HuH-7.5 (cell line): ENCODE measurements around the gene RAB18.
"Not testable (repeated sequence)": the region's sequence is repeated elsewhere in the genome, so short reads cannot be mapped to it uniquely, and the experiment has no call there.

Source experiments
- DNase-seq: peaks from one replicate; pipeline ENCODE4 v3.0.0; 2011; ENCODE audit warnings: low spot score

RAB18 gene

DNA sequence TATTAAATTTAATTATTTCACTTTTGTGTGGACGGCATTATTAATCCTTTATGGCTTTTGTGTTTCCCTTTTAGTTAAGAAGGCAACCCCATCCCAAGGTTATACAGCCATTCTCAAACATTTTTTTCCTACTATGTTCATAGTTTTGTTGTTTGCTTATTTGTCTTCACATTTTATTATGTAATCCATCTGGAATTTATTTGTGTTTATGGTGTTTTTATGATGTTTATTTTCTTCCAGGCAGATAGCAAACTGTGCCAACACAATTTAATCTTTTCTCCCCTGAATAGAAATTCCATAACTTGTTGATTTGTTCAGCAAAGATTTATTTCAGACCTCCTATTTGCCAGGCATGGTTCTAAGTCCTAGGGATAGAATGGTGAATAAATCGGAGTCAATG lies 42.9 kb downstream of the RAB18 start:
- DNase-seq, result no peak

DNA sequence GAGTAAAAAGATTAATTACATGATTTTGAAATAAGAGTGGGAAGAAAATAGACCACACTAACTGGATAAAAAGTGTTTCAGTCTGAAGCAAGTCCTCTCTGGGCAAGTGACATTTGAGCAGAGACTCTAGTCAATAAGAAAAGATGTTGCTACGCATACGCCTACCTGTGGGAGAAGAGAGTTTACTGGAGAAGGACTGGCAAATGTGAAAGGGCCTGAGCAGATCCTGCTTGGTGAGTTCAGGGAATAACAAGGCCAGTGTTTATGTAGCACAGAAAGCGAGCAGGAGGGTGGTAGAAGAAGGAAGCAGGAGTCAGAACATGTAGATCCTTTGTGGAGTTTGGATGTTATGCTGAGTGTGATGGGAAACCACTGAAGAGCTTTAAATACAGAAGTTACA lies 43.4 kb downstream of the RAB18 start:
- DNase-seq, result no peak

DNA sequence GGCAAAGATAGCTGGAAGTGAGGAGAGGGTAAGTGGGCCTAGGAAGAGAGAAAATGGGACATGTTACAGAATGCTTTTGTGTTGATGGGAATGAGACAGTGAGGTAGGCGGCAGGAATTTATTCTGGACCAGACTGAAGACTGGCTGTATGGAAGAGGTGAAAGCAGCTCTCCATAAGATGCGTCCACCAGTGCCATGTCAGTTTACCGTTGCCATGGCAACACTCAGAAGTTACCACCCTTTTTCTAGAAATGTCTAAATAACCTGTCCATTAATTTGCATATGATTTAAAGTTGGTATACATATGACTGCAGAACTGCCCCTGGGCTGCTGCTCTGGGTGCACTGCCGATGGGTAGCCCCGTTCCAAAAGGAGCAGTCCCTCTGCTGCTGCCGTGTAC lies 46.7 kb downstream of the RAB18 start:
- DNase-seq, result no peak

DNA sequence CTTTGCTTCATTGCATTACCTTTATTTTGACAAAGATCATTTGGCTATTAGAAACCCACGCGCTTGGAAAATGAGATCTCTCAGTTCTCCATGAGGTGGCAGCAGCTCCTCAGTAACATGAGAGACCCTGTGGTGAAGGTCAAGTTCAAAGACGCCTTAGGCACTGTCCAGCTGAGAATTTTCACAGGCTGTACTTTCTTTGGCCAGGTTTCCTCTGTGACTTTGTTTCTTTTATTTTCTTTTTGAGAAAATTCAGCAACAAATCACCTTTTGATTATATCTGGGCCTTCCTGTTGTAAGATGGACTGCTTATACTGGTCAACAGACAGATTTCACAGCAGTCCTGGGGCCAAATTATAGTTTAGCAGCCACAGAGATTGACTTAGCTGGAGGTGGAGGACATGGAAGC lies 54.5 kb downstream of the RAB18 start:
- DNase-seq, result peak; percentile 29

DNA sequence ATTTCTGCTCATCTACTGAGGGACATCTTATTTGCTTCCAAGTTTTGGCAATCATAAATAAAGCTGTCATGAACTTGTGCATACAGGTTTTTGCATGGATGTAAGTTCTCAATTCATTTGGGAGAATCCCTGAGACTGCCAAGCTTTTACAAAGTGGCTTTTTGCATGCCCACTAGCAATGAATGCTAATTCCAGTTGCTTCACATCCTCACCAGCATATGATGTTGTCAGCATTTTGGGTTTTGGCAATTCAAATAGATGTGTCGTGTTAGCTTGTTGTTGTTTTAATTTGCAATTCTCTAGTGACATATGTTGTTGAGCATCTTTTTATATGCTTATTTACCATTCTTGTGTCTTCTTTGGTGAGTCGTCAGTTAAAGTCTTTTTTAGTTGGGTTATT lies 57.2 kb downstream of the RAB18 start:
- DNase-seq, result no peak

DNA sequence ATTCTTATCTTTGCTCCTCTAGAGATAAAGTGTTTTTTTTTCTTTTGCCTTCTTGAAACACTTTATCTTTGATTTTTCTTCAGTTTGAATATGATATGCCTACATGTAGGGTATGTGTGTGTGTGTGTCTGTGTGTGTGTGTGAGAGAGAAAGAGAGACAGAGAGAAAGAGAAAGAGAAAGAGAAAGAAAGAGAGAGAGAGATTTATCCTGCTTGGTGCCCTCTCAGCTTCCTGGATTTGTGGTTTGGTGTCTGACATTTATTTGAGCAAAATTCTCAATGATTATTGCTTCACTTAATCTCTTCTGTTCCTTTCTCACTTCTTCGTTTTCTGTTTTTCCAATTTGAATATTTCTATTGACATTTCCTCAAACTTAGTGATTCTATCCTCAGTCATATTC lies 60.3 kb downstream of the RAB18 start:
- no peak for DNase-seq

DNA sequence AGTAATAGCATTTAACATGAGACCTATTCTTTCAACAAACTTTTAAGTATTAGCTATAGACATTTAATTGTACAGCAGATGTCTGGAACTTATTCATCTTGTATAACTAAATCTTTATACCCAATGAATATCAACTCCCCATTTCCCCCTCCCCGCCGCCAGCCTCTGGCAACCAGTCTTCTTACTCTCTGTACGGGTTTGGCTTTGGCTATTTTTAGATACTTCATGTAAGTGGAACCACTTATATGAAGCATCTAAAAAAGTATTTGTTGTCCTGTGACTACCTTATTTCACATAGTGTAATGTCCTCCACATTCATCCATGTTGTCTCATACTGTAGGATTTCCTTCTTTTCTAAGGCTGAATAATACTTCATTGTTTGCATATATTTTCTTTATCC lies 60.8 kb downstream of the RAB18 start:
- no peak for DNase-seq

DNA sequence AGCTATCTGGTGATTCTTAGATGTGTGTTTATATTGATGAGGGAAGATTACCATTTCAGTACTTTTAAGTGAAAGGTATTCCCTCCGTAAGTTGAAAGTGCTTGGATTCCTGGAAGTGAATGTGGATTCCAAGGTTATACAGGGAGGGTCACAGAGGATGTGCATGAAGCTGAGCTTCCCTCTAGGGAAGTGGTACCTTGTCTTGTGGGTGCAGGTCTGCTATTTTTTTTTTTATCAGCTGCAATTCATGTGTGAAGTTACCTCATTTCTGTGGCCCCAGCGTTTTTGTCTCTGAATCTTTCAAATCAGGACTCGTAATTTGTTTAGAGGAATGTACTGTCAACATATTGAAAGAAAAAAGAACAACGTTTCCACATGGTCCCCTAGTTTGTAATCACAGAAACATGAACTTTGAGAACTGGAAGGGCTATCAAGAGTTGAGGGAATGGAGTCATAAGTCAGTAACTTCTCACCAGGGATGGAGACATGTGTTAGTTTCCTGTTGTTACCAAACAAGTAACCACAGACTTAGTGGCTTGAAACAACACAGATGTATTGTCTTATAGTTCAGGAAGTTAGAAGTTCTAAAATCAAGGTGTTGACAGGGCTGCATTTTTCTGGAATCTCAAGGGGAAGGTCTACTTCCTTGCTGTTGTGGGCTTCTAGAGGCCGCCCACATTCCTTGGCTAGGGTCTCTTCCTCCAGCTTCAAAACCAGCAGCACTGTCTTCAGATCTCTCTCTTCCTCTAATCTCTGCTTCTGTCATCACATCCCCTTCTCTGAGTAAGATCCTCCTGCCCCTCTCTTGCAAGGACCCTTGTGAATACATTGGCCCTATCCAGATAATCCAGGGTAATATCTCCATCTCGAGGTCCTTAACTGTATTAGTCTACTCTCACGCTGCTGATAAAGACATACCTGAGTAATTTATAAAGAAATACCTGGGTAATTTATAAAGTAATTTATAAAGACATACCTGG lies 64.4 kb downstream of the RAB18 start:
- DNase-seq, result no peak

DNA sequence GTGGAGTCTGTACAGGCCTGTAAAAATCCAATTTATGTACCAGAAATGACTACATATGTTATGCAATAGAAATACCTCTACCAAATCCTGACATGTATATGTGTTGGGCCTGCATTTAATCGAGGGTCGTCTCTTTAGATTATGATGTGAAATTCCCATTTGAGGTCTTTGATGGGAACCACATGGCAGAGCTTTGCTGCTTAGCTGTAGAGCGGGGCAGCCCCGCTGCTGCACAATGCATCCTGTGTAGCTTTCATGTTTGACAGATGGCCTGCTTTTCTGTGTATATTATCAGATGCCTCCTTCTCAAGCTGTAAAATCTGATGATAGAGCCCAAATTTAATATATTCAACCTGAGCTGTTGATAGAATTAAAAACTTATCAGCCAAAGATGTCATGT lies 65.8 kb downstream of the RAB18 start:
- DNase-seq, result no peak

DNA sequence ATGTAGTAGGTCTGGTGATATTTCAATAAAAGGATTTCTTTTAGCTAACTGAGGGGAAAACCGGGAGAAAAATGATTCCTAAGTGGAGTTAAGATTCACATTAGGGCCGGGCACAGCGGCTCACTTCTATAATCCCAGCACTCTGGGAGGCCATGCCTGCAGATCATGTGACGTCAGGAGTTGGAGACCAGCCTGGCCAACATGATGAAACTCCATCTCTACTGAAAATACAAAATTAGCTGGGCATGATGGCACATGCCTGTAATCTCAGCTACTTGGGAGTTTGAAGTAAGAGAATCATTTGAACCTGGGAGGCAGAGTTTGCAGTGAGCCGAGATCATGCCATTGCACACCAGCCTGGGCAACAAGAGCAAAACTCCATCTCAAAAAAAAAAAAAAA lies 72.9 kb downstream of the RAB18 start:
- DNase-seq, result not testable (repeated sequence)

DNA sequence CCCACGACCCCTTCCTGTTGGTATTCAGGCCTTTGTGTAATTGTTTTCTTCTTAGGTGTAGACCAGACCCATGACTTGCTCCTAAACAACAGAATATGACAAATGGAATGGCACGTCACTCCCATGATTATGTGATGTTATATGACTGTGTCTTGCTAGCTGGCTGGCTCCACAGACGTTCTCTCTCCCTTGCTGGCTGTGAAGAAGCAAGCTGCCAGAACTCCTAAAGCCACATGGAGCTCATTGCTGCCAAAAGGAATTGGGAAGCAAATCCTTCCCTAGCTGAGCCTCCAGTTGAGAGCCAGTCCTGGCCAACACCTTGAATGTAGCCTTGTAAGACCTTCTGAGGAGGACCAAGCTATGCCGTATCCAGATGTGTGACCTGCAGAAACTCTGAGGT lies 74.2 kb downstream of the RAB18 start:
- no peak for DNase-seq

DNA sequence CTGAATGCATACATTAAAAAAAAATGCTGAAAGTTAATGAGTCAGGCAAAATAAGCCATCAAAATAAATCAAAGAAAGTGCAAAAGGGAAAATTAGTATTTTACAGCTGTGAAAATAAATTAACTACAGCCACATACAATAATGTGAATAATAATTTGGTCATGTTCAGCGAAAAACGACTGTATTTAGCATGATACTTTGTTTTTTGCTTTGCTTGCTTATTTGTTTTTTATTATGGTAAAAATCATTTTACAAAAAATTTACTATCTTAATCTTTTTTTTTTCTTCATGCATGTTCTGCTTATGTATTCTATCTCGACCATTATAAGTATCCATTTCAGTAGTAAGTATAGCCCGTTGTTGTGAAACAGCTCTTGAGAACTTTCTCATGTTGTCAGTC lies 77.1 kb downstream of the RAB18 start:
- DNase-seq, result no peak

DNA sequence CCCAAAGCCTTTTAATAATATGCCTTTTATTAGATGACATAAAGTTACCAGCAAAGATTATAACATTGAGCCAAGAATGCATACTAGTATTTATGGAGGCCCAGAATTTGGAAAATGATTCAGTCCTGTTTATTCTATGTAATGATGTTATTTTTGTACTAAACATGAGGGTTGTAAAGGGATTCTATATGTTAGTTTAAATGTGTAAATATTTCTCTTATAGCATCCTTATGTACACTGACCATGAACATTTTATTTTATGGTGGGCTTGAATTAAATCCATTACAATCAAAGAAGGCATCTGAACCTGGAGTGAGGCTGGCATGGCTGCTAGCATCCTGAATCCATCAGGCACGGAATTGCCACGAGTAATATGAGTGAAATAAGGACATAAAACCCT lies 80.2 kb downstream of the RAB18 start:
- no peak for DNase-seq
